Neural cell (in vitro differentiated cells): ENCODE data around the gene VPS50. TPM values are rescaled to one million over a fixed set of nuclear protein-coding genes. Genes with fewer than 3 reads are reported as not detected.

Source experiments
- H2AFZ ChIP-seq: fragments of 200-600, 300-800 bp; sonication (generic), shearing (Covaris generic); 2 replicates; pipeline ENCODE4 v1.6.0; 2014; ENCODE audit warnings: low read depth, mild to moderate bottlenecking, antibody characterized with exemption, low read length, moderate library complexity
- H3F3A ChIP-seq: fragments of 200-600 bp; shearing (Covaris generic); 2 replicates; pipeline ENCODE4 v1.6.1; 2016; ENCODE audit warnings: mild to moderate bottlenecking, moderate library complexity, mixed read lengths, antibody characterized with exemption, low read length; ENCODE audit not compliant: insufficient read depth, poor library complexity, severe bottlenecking
- H3K27ac ChIP-seq: fragments of 200-600, 300-800 bp; sonication (generic), shearing (Covaris generic); 2 replicates; pipeline ENCODE4 v1.5.1; 2014; ENCODE audit warnings: mild to moderate bottlenecking, low read length, moderate library complexity
- H3K27me3 ChIP-seq: fragments of 300-800, 200-600 bp; sonication (generic), shearing (Covaris generic); 2 replicates; pipeline ENCODE4 v1.6.0; 2014; ENCODE audit warnings: mild to moderate bottlenecking, low read depth, low read length, moderate library complexity; ENCODE audit not compliant: insufficient read depth
- H3K36me3 ChIP-seq: fragments of 300-800, 200-600 bp; sonication (generic), shearing (Covaris generic); 2 replicates; pipeline ENCODE4 v1.5.1; 2014; ENCODE audit warnings: mild to moderate bottlenecking, antibody characterized with exemption, low read length, moderate library complexity; ENCODE audit not compliant: insufficient read depth
- H3K4me2 ChIP-seq: fragments of 300-800, 200-600 bp; sonication (generic), shearing (Covaris generic); 2 replicates; pipeline ENCODE4 v1.6.0; 2014; ENCODE audit warnings: mild to moderate bottlenecking, low read length
- H3K4me3 ChIP-seq: fragments of 300-800, 200-600 bp; sonication (generic), shearing (Covaris generic); 2 replicates; pipeline ENCODE4 v1.5.1; 2014; ENCODE audit warnings: mild to moderate bottlenecking, low read length, moderate library complexity
- H3K79me2 ChIP-seq: fragments of 200-600 bp; shearing (Covaris generic); replicated peaks from 2 replicates; pipeline ENCODE4 v1.6.0; 2014; ENCODE audit warnings: mild to moderate bottlenecking, low read length, moderate library complexity; ENCODE audit not compliant: insufficient read depth
- H3K9ac ChIP-seq: fragments of 300-800, 200-600 bp; sonication (generic), shearing (Covaris generic); 2 replicates; pipeline ENCODE4 v1.6.1; 2016; ENCODE audit warnings: mild to moderate bottlenecking, low read length, mixed read lengths
- H3K9me2 ChIP-seq: fragments of 200-600 bp; shearing (Covaris generic); 2 replicates; pipeline ENCODE4 v1.6.1; 2016; ENCODE audit warnings: mild to moderate bottlenecking, low read length, mixed read lengths; ENCODE audit not compliant: insufficient read depth
- H3K9me3 ChIP-seq: fragments of 200-600, 300-800 bp; sonication (generic), shearing (Covaris generic); 2 replicates; pipeline ENCODE4 v1.6.1; 2016; ENCODE audit warnings: mild to moderate bottlenecking, mixed run types, low read length, moderate library complexity, mixed read lengths
- H4K20me1 ChIP-seq: fragments of 200-600 bp; shearing (Covaris generic); 2 replicates; pipeline ENCODE4 v1.6.1; 2016; ENCODE audit warnings: mild to moderate bottlenecking, mixed run types; ENCODE audit not compliant: insufficient read depth
- CTCF ChIP-seq: fragments of 450-650 bp; IDR thresholded peaks from 2 replicates; pipeline ENCODE4 v1.5.1; 2014; ENCODE audit warnings: antibody characterized with exemption, mild to moderate bottlenecking, moderate library complexity; ENCODE audit not compliant: poor library complexity, severe bottlenecking
- EP300 ChIP-seq: fragments of 450-650 bp; conservative IDR thresholded peaks from 2 replicates; pipeline ENCODE4 v1.6.1; 2014; ENCODE audit warnings: antibody characterized with exemption, mild to moderate bottlenecking, moderate library complexity; ENCODE audit not compliant: poor library complexity, severe bottlenecking
- EZH2 ChIP-seq: fragments of 200-600, 300-800 bp; shearing (Covaris generic), sonication (generic); IDR thresholded peaks from 2 replicates; pipeline ENCODE4 v1.6.1; 2014; ENCODE audit warnings: antibody characterized with exemption, low read length, borderline replicate concordance, mild to moderate bottlenecking; ENCODE audit not compliant: insufficient read depth, poor library complexity, severe bottlenecking
- MXI1 ChIP-seq: fragments of 450-650 bp; conservative IDR thresholded peaks from 2 replicates; pipeline ENCODE4 v1.6.1; 2014; ENCODE audit warnings: antibody characterized with exemption, mild to moderate bottlenecking; ENCODE audit not compliant: poor library complexity, severe bottlenecking
- POLR2AphosphoS5 ChIP-seq: IDR thresholded peaks from 2 replicates; pipeline ENCODE4 v1.6.1; 2012
- RAD21 ChIP-seq: fragments of 450-650 bp; conservative IDR thresholded peaks from 2 replicates; pipeline ENCODE4 v1.6.1; 2014; ENCODE audit warnings: antibody characterized with exemption, mild to moderate bottlenecking, moderate library complexity
- REST ChIP-seq: IDR thresholded peaks from 2 replicates; pipeline ENCODE4 v1.6.1; 2012; ENCODE audit warnings: borderline replicate concordance
- TAF1 ChIP-seq: IDR thresholded peaks from 2 replicates; pipeline ENCODE4 v1.6.1; 2012; ENCODE audit warnings: low read depth
- polyA plus RNA-seq: library from polyadenylated mRNA; depleted of rRNA; stranded (reverse); fragments of >200 nt; gene quantifications from 2 replicates; pipeline ENCODE4 v1.2.3, GENCODE V29; 2014

VPS50 gene
- polyA plus RNA-seq, 1 donor from 2014 or later: 58.2 TPM

- no peaks in the 10 kb centered on the region for H3K9me3 ChIP-seq
- no peaks in the 10 kb centered on the region for H3K27me3 ChIP-seq
- H3K4me2 ChIP-seq: no peak overlapping the region
- H4K20me1 ChIP-seq: no peaks in the 10 kb centered on the region
- H3F3A ChIP-seq: no peaks in the 10 kb centered on the region
- no peak for TF ChIP-seq MXI1
- no peak for TF ChIP-seq TAF1
- TF ChIP-seq POLR2AphosphoS5: no peak
- TF ChIP-seq CTCF: no peak
- no peak for TF ChIP-seq EZH2
- H3K79me2 ChIP-seq: peaks cover 3% of the 10 kb centered on the region
- no peak overlapping the region for H3K9ac ChIP-seq
- no peaks in the 10 kb centered on the region for H3K9me2 ChIP-seq
- H3K4me3 ChIP-seq: no peak overlapping the region
- H3K27ac ChIP-seq: no peak overlapping the region
- no peaks in the 10 kb centered on the region for H3K36me3 ChIP-seq
- H2AFZ ChIP-seq: no peak overlapping the region
Observed at GRCh38 chr7:93375603-93376002, 143.4 kb downstream of the VPS50 start.

DNA sequence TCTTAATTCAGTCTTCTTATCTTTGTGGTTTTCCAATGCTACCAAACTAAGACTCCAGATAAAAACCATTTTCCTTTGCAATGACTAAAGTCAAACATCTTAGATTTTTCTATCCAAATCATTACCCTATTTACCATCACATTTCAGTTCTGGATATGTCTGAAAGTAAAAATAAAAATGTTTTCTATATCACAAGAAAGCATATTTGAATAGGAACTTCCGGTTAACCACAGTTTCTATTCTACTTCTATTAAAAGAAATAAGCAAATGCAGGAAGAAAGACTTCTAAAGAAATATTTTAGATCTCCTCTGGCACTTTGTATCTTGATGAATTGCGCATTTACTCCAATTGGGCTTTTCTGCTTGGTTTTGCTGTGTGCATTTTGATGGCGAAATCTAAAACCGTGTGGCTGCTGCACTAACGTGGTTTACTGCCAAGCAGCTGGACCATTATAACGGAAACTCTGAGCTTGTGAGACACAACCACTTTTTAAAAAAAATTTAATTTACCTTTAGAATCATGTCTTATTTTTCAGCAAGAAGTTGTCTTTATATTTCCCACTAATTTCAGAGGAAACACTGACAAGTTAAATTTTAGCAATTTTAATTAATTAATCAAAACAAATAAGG is 146.1 kb downstream of the VPS50 start:
- Histone ChIP-seq H2AFZ (no peak overlapping the region), H3K79me2 (peaks cover 3% of the 10 kb centered on the region), H3K9me3 (no peaks in the 10 kb centered on the region), H3F3A (no peaks in the 10 kb centered on the region), H3K9ac (no peak overlapping the region), H3K4me3 (no peak overlapping the region), H3K9me2 (no peaks in the 10 kb centered on the region), H3K27ac (no peak overlapping the region), H3K27me3 (no peaks in the 10 kb centered on the region), H3K4me2 (no peak overlapping the region), H3K36me3 (no peaks in the 10 kb centered on the region), H4K20me1 (no peaks in the 10 kb centered on the region)
- TF ChIP-seq POLR2AphosphoS5 (no peak), CTCF (no peak), MXI1 (no peak), EP300 (no peak), EZH2 (no peak), REST (no peak), RAD21 (no peak)
